Measurements from ENCODE around the gene TMPRSS7.
"Not testable (repeated sequence)": the region's sequence is repeated elsewhere in the genome, so short reads cannot be mapped to it uniquely, and the experiment has no call there.

TMPRSS7 gene

GRCh38 chr3:112043621-112044201 is 9.2 kb downstream of the TMPRSS7 start:
- H3K9ac ChIP-seq (ENCODE audit: low read length) = no peak overlapping the region

GRCh38 chr3:112046599-112046998 is 12.1 kb downstream of the TMPRSS7 start:
- H3K4me3 ChIP-seq (ENCODE audit: low read length) = no peak overlapping the region
- no peak overlapping the region for H3K9ac ChIP-seq (ENCODE audit: low read length)
- H3K27me3 ChIP-seq (ENCODE audit: control insufficient read depth, insufficient read depth, low read length) = no peaks in the 10 kb centered on the region
- no peaks in the 10 kb centered on the region for H3K9me3 ChIP-seq (ENCODE audit: control insufficient read depth, low read length)
- H3K4me1 ChIP-seq (ENCODE audit: control insufficient read depth, insufficient read depth, low read length) = peaks cover 10% of the 10 kb centered on the region
- H3K36me3 ChIP-seq (ENCODE audit: control insufficient read depth, insufficient read depth, low read length) = no peaks in the 10 kb centered on the region

More at GRCh38 chr3:112043621-112044201, 9.2 kb downstream of the TMPRSS7 start:
- Histone ChIP-seq H3K4me3 (ENCODE audit: low read length) (no peak overlapping the region), H3K4me1 (ENCODE audit: control insufficient read depth, insufficient read depth, low read length) (peaks cover 5% of the 10 kb centered on the region), H3K27me3 (ENCODE audit: control insufficient read depth, insufficient read depth, low read length) (no peaks in the 10 kb centered on the region), H3K9me3 (ENCODE audit: control insufficient read depth, low read length) (no peaks in the 10 kb centered on the region), H3K36me3 (ENCODE audit: control insufficient read depth, insufficient read depth, low read length) (no peaks in the 10 kb centered on the region)

GRCh38 chr3:112047264-112047663 is 12.7 kb downstream of the TMPRSS7 start:
- Histone ChIP-seq H3K9ac (ENCODE audit: low read length) (no peak overlapping the region), H3K4me1 (ENCODE audit: control insufficient read depth, insufficient read depth, low read length) (peaks cover 10% of the 10 kb centered on the region), H3K27me3 (ENCODE audit: control insufficient read depth, insufficient read depth, low read length) (no peaks in the 10 kb centered on the region), H3K9me3 (ENCODE audit: control insufficient read depth, low read length) (no peaks in the 10 kb centered on the region), H3K4me3 (ENCODE audit: low read length) (no peak overlapping the region), H3K36me3 (ENCODE audit: control insufficient read depth, insufficient read depth, low read length) (no peaks in the 10 kb centered on the region)

GRCh38 chr3:112048911-112049310 is 14.4 kb downstream of the TMPRSS7 start:
- H3K9me3 ChIP-seq (ENCODE audit: control insufficient read depth, low read length) = no peaks in the 10 kb centered on the region
- H3K4me1 ChIP-seq (ENCODE audit: control insufficient read depth, insufficient read depth, low read length) = peaks cover 9% of the 10 kb centered on the region
- H3K9ac ChIP-seq (ENCODE audit: low read length) = no peak overlapping the region
- H3K4me3 ChIP-seq (ENCODE audit: low read length) = no peak overlapping the region
- no peaks in the 10 kb centered on the region for H3K36me3 ChIP-seq (ENCODE audit: control insufficient read depth, insufficient read depth, low read length)
- H3K27me3 ChIP-seq (ENCODE audit: control insufficient read depth, insufficient read depth, low read length) = no peaks in the 10 kb centered on the region

- Histone ChIP-seq H3K4me3 (ENCODE audit: low read length) (no peak overlapping the region), H3K4me1 (ENCODE audit: control insufficient read depth, insufficient read depth, low read length) (peaks cover 6% of the 10 kb centered on the region), H3K27me3 (ENCODE audit: control insufficient read depth, insufficient read depth, low read length) (no peaks in the 10 kb centered on the region), H3K36me3 (ENCODE audit: control insufficient read depth, insufficient read depth, low read length) (no peaks in the 10 kb centered on the region), H3K9me3 (ENCODE audit: control insufficient read depth, low read length) (no peaks in the 10 kb centered on the region), H3K9ac (ENCODE audit: low read length) (no peak overlapping the region)
These were observed 18.7 kb downstream of the TMPRSS7 start for GRCh38 chr3:112053229-112053628.

- Histone ChIP-seq H3K9ac (ENCODE audit: low read length) (no peak overlapping the region), H3K9me3 (ENCODE audit: control insufficient read depth, low read length) (no peaks in the 10 kb centered on the region), H3K4me3 (ENCODE audit: low read length) (no peak overlapping the region), H3K36me3 (ENCODE audit: control insufficient read depth, insufficient read depth, low read length) (no peaks in the 10 kb centered on the region), H3K27me3 (ENCODE audit: control insufficient read depth, insufficient read depth, low read length) (no peaks in the 10 kb centered on the region), H3K4me1 (ENCODE audit: control insufficient read depth, insufficient read depth, low read length) (no peaks in the 10 kb centered on the region)
These were observed 22.0 kb downstream of the TMPRSS7 start for GRCh38 chr3:112056451-112056929.

GRCh38 chr3:112059497-112059896 is 25.0 kb downstream of the TMPRSS7 start:
- H3K4me3 ChIP-seq (ENCODE audit: low read length) = no peak overlapping the region

GRCh38 chr3:112061152-112061551 is 26.6 kb downstream of the TMPRSS7 start:
- no peaks in the 10 kb centered on the region for H3K9me3 ChIP-seq (ENCODE audit: control insufficient read depth, low read length)
- no peaks in the 10 kb centered on the region for H3K27me3 ChIP-seq (ENCODE audit: control insufficient read depth, insufficient read depth, low read length)
- H3K36me3 ChIP-seq (ENCODE audit: control insufficient read depth, insufficient read depth, low read length) = no peaks in the 10 kb centered on the region
- H3K9ac ChIP-seq (ENCODE audit: low read length) = no peak overlapping the region
- H3K4me1 ChIP-seq (ENCODE audit: control insufficient read depth, insufficient read depth, low read length) = no peaks in the 10 kb centered on the region
- no peak overlapping the region for H3K4me3 ChIP-seq (ENCODE audit: low read length)

More at GRCh38 chr3:112059497-112059896, 25.0 kb downstream of the TMPRSS7 start:
- H3K4me1 ChIP-seq (ENCODE audit: control insufficient read depth, insufficient read depth, low read length) = no peaks in the 10 kb centered on the region
- H3K27me3 ChIP-seq (ENCODE audit: control insufficient read depth, insufficient read depth, low read length) = no peaks in the 10 kb centered on the region
- no peaks in the 10 kb centered on the region for H3K36me3 ChIP-seq (ENCODE audit: control insufficient read depth, insufficient read depth, low read length)
- no peak overlapping the region for H3K9ac ChIP-seq (ENCODE audit: low read length)
- H3K9me3 ChIP-seq (ENCODE audit: control insufficient read depth, low read length) = no peaks in the 10 kb centered on the region

- H3K36me3 ChIP-seq (ENCODE audit: control insufficient read depth, insufficient read depth, low read length); H3K4me3 ChIP-seq (ENCODE audit: low read length); H3K27me3 ChIP-seq (ENCODE audit: control insufficient read depth, insufficient read depth, low read length); H3K9me3 ChIP-seq (ENCODE audit: control insufficient read depth, low read length): not testable (repeated sequence)
- Histone ChIP-seq H3K9ac (ENCODE audit: low read length) (peak overlapping the region; percentile 34), H3K4me1 (ENCODE audit: control insufficient read depth, insufficient read depth, low read length) (peaks cover 18% of the 10 kb centered on the region)
These were observed 38.0 kb downstream of the TMPRSS7 start for GRCh38 chr3:112072387-112073060.

- Histone ChIP-seq H3K27me3 (ENCODE audit: control insufficient read depth, insufficient read depth, low read length) (no peaks in the 10 kb centered on the region), H3K36me3 (ENCODE audit: control insufficient read depth, insufficient read depth, low read length) (no peaks in the 10 kb centered on the region), H3K4me3 (ENCODE audit: low read length) (no peak overlapping the region), H3K9ac (ENCODE audit: low read length) (no peak overlapping the region), H3K4me1 (ENCODE audit: control insufficient read depth, insufficient read depth, low read length) (peaks cover 18% of the 10 kb centered on the region), H3K9me3 (ENCODE audit: control insufficient read depth, low read length) (no peaks in the 10 kb centered on the region)
These were observed 39.5 kb downstream of the TMPRSS7 start for GRCh38 chr3:112074006-112074405.

GRCh38 chr3:112074616-112075497 is 40.3 kb downstream of the TMPRSS7 start:
- H3K4me1 ChIP-seq (ENCODE audit: control insufficient read depth, insufficient read depth, low read length) = peaks cover 18% of the 10 kb centered on the region
- H3K9ac ChIP-seq (ENCODE audit: low read length) = peak overlapping the region; percentile 50
- no peaks in the 10 kb centered on the region for H3K9me3 ChIP-seq (ENCODE audit: control insufficient read depth, low read length)
- no peaks in the 10 kb centered on the region for H3K27me3 ChIP-seq (ENCODE audit: control insufficient read depth, insufficient read depth, low read length)
- peak overlapping the region; percentile 33 for H3K4me3 ChIP-seq (ENCODE audit: low read length)
- H3K36me3 ChIP-seq (ENCODE audit: control insufficient read depth, insufficient read depth, low read length) = no peaks in the 10 kb centered on the region
